OCI-M1 (cell line): Measurements from ENCODE around the gene SLX4IP.
"Not testable (repeated sequence)": the region's sequence is repeated elsewhere in the genome, so short reads cannot be mapped to it uniquely, and the experiment has no call there.

Experiments
- DNase-seq: peaks from one replicate; lab custom pipeline; 2025; lab: John Stamatoyannopoulos, UW

SLX4IP gene

DNA sequence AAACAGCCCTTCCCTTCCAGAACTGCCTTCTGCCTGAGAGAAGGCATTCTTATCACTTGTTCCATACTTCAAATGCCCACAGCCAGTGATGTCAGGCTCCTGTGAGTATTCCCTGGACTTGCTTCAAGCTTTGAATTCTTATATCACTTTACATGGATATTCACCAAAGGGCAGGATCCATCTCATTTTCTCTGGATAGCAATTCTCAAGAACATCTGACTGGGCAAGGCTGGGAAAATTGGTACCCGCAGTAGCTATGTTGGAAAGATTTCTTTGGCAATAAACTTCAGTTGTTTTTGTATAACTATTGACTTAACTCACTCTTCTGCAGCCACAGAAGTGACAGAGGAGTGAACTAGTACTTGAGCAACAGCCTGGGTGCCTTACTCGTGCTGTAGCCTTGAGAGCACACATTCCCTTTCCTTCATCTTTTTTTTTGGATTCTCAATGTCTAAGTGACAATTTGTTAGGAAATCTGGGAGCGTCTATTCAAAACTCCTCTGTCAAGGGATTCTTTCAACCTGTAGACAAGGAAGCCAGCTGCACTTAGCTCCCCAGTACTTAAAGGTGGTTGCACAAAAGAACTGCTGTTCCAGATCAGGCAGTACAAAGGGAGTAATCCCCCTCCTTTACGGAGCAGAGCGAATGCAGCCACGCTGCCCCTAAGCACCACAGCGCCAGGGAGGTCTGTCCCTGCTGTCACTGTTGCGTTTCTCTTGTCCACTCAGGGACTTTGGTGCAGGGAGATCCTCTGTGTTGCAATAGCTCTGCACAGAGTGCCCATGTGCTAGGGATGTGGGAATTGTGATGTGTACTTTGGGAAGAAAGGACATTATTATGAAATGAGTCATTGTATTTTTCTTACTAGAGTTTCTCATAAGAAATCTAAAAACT, 169.1 kb downstream of the SLX4IP start:
- DNase-seq, result no peak

DNA sequence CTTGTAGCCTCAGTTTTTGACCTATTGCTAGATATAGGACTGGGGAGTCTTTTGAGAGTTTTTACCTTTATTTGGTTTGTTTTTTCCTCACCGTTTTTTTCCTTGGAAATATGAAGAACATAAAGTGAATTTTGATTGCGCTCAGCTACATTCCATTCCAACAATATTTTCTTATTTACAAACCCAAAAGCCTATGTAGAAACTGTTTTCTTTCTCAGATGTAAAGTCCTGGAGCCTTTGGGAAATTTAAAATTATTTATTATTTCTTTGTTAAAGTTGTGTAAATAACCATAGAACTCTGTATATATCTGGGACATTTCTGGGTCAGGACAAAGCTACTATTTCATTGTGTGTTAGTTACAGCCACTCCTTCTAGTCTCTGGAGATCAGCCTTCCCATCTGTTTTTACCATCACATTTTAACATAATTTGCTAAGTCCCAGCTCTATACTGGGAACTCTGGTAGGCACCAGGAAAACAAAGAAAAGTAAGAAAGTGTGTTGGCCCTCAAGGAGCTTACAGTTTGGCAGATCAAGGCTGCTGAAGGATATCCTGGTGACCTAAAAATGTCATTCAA, 169.8 kb downstream of the SLX4IP start:
- DNase-seq, result no peak

DNA sequence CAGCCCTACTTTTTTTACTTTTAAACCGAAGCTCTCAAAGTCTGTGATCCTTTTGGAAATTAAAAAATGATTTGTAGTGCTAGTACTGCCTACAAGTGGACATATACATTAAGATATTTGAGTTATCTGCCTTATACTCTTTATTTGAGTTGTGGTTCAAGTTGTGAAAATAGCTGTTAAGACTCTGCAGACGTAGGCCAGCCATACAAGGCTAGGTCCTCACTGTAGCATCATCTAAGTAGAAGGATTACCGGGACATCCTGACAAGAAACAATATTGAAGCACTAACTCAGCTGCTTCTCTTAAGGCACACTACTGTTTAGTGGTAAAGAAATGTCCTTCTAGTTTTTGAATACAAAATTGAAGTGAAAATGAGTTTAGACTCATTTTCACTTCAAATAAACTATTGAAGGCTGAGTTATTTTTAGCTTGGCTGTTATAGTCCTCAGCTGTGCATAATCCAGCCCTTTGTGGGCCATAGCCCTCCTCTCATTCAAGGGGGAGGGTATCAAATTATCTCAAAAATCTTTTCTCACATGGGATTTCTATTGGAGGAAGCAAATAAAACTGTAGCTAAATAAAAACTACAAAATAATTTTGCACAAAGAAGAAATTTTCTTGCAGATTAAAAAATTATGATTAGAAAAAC, 170.6 kb downstream of the SLX4IP start:
- no peak for DNase-seq

DNA sequence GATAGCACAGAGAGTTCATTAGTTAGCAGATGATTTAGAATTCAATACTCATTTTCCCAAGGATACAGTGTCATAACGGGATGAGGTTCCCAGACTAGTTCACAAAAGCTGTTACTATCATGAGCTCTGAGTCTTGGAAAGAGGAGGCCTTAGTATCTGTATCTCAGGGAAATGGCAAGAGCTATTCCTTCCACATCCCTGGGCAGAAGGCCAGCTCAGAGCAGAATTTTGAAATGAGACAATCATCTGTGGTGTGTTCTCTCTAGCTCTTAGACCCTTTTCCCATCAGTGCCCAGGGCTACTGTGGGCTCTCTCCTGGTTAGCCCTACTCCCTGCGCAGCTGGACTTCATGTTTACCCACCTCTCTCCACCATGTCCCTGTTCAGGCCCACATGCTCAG, 174.2 kb downstream of the SLX4IP start:
- DNase-seq, result no peak

DNA sequence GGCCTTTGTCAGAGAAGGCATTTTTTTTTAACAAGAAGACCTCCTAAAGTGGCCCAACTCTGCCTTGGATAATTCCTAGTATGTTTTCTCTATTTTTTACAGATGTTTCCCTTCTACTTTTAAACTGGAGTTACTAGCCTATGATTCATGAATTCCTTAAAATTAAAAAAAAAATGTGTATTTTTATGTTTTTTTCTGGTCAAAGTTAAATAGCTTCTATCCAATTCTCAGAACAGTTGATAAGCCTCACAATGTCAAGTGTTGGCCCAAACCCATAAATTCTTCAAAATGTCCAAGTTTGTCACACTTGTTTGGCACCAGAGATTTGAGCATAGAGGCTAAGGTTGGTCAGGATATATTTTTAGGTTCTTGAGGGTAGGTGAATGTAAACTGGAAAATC, 174.7 kb downstream of the SLX4IP start:
- DNase-seq, result no peak

DNA sequence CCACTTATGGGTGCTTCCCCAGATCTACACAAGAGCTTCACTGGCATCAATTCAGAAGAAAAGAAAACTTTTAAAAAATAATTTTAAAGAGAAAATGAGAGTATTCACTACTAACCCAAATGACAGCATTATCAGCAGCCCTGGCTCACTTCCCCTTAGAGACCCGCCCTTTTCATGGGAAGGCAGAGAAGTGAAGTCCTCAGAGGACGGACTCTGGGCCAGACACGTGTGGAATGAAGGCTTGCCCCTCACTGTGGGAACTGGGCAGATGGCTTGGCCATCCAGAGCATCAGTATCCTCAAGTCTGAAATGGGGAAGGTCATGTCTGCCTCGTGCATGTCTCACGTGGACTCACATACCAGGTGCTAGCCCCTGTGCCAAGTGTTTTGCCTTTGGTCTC, 175.1 kb downstream of the SLX4IP start:
- DNase-seq, result no peak

DNA sequence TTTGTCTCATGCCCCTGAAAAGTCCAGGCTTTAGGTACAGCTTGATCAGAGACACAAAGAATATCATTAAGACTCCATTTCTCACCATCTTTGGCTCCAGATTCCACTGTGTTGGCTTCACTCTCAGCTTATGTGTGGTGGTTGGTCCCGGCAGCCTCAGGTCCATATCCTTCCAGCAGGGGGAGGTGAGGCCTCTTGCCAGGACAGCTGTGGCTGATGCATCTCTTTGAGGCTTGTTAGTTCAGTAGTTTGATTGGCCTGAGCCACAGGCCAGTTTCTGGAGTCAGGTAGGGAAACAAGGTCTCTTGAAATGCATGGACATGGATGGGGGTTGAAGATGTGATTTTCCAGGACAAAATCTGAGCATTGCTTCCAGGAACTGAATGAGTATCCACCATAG, 176.3 kb downstream of the SLX4IP start:
- peak; percentile 10 for DNase-seq

DNA sequence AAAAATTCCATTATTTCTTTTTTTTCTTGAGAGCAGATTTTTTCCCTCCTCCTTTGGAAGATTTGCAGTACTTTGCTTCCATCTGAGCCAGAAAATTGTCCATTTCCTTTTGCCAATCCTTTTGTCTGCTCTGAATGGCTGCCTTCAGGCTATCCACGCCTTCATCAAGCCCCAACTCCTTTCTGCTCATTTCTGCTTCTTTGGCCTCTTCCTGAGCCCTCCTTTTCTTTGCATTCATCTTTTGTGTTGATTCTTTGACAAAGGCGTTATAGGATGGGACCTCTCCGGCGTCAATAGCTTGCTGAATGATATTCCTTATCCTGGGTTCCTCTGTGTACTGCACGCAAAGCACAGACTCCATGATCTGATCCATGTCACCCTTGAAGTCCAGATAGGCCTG, 178.3 kb downstream of the SLX4IP start:
- not testable (repeated sequence) for DNase-seq

DNA sequence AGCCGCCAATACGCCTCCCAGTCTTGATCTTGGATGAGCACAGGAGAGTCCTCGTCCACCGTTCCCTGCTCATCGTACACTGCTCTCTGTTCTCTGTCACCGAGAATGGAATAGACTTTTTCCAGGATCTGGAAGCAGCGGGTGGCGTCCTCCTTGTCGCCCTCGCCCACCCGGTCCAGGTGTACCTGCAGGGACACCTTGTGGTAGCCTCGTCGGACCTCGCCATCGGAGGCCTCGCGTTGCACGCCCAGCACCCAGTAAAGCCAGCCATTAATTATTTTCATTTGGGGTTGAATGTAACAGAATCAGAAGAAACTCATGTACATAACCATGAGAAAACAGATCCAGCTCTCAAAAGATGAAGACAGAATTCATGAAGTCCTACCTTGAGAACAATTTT, 178.8 kb downstream of the SLX4IP start:
- no peak for DNase-seq

DNA sequence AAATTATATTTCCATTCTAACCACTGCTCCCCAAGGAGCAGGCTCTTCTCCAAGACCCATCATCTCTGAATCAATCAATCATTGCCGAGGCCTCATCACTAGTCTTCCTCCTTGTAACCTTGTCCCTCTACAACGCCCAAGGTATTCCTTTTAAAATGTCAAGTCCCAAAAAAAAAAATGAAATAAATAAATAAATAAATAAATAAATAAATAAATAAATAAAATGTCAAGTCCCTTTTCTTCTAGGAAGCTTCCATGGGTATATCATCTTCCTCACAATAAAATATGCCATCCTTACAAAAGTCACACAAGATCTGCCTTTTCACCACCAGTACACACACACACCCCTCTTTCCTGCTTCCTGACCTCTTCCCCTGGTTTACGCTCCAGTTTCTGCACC, 181.1 kb downstream of the SLX4IP start:
- DNase-seq, result no peak

DNA sequence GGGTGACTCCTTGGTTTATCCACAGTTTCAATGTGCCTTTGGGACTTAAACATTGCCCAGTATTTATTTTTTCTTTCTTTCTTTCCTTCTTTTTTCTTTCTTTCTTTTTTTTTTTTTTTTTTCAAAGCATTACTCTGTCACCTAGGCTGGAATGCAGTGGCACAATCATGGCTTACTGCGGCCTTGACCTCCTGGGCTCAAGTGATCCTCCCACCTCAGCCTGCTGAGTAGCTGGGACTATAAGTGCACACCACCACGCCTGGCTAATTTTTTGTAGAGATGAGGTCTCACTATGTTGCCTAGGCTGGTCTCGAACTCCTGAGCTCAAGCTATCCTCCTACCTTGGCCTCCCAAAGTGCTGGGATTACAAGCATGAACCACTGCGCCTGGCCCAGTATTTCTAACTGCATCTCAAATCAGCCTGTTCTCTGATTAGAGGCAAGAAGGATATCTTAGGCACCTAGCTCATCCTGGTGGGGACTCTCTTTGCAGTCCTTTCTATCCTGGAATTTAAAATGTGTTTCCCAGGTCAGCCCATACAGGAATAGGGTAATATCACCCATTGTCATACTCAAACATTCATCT, 182.5 kb downstream of the SLX4IP start:
- not testable (repeated sequence) for DNase-seq

DNA sequence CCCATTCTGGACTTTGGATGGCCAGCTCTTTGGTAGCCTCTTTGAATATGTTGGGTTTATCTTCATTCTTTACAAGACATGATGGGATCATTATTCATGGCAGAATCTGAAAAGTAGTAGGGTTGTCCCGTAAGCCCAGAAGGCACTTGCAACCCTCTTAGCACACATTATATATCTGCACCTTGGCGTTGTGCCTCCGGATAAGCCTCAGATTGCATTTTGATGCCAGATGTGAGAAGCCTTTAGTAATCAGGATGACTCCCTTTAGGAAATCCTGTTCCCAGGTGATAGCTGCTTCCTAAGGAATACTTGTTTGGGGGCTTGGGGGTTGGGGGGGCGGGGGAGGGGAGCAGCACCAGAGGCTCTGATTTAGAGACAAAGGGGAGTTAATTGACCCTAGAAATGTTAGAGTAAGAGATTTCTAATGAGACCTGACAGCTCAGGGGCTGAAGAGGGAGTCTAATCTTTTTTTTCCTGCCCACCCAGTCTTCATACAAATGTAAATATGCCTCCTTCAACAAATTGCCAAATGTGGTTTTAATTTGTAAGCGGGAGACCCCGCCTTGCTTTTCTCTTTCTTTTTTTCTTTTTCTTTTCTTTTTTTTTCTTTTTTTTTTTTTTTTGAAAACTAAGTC, 183.6 kb downstream of the SLX4IP start:
- DNase-seq, result no peak

DNA sequence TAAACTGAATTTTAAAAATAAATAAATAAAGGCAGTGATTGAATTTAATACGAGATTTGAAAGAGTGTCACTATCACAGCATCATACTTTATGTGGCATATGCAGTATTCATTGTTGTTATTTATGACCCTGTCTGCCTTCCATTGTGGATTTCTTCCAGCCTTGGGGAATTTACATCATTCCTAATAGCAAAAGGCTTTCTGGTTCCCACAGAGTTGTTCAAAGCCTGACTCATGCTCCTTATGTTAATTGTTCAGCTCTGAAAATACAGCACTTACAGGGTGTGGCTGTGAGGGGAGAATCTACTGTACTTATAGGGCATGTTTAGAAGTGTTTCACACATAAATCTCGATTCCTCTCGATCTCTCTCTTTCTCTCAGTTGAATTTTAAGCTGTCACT, 184.3 kb downstream of the SLX4IP start:
- DNase-seq, result no peak

DNA sequence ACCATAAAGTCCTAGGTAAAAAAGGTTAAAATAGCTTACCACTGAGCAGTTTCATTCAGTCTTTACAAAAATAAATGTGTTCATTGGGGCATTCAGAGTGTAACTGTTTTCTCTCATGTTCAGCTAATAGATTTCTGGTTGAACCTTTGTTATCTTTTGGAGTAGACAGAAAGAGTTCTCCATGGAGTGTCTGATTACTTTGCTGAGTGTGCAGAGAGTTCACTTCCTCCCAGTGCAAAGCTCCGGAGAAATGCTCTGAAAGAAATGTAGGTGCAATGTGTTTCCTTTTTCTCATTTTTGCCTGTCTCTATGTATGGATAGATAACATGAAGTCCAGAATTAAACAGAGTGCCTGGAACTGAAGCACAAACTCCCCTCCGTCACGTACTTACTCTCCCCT, 186.0 kb downstream of the SLX4IP start:
- no peak for DNase-seq

DNA sequence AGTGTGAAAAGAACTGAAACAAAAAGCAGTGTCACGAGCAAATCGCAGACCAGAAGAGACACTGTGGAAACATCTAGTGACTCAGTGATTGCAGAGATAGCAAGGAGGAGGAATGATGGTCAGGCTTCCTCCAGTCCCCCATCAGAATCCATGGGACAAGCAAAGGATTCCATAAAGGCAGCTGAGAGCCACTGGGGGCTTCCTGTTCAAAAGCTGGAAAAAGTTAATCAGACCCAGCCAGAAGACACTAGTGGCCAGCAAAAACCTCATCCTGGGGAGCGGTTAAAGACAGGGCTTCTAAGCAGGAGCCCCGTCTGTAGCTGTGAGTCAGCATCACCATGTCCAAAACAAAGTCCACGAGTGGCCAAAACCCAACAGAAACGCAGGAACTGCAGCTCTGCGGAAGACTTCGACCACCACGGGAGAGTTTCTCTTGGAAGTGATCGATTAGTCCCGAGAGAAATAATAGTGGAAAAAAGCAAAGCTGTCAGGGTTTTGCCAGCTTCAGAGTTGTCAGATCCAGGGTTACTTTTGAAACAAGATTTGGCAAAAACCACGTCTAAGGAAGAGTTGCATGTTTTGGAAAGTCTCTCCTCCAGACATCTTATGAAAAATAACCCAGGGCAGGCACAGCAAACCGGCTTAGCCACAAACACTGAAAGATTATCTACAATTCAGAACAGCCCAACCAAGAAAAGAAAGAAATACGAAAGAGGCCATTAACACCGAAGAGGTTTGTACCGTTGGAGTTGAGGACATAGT, 187.7 kb downstream of the SLX4IP start:
- peak; percentile 24 for DNase-seq

DNA sequence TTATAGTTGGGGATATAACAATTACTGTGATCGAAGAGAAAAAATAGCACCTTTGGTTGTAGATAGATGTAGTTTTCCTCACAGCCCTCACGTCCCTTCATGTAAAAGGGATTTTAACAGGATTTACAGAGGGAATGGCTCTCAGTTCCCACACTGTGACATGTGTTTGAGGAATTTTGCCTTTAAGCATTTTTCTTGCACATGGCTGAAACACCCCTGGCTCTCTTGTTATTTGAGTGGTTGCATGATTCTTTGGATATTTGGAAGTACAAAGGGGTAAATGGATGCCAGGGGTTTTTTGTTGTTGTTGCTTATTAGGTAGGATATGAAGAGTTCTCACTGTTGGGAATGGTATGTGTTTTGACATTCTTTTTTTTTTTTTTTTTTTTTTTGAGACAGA, 190.5 kb downstream of the SLX4IP start:
- DNase-seq, result no peak

DNA sequence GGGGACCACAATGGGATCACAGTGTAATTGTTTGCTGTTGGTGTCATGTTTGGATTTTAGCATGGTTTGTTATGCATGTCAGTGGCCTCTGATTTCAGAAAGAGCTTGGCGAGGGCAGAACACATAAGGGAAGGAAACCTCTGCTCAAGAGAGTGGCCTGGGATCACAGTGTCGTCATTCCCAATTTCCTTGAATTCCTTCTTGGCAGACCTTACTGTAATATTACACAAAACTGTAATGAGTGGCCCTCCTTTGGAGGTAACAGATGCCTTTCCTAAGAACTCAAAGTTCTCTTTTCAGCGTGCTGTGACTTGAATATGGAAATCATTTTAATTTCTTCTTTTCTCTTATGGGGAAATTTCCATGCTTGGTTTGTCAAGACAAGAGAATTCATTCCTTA, 191.8 kb downstream of the SLX4IP start:
- no peak for DNase-seq

DNA sequence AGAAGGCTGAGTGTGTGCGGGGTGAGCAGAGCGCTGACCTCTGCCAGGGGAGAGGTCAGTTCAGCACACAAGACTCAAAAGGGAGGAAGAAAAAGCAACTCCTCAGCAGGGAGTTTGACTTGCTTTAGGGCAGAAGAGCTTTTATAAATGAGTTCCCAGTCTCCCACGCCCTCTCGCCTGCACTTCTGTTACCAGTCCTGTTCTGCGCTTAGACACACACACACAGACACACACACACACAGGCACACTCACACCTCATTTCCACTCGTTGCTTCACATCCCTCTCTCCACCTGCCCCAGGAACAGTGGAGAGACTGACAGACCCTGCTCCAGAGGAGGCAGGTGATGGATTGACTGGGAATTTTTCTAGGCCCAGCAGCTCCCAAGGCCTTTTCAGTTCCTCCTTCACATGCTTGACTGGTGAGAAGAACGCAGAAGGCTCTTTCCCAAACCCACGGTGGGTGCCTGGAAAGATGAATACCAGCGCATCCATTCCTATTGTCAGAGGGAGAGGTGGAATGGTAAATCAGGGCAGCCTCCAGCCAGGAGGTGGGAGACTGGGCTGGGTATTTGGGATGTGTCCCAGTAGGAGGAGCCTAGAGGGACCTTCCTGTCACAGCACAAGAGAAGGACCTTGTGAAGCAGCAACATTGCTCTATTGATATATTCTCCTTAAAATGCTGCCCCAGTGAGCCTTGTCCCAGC, 195.0 kb downstream of the SLX4IP start:
- no peak for DNase-seq

DNA sequence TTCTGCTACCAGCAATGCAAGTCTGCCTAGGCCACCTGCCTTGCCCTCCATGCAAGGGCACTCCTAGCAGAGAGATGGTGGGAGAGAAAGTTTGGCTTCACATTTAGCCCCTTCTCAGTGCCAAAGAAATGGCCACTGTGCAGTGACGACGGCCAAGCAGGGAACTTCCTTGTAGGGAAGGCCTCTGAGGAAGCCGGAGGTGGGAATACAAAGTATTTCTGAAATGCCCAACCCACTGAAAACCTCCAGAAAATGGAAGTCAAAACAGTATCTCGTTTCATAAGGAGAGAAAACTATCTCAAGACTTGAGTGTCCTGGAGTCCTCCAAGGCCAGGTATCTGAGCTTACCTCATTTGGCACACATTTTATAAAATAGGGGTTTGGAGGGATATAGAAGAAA, 196.0 kb downstream of the SLX4IP start:
- no peak for DNase-seq

DNA sequence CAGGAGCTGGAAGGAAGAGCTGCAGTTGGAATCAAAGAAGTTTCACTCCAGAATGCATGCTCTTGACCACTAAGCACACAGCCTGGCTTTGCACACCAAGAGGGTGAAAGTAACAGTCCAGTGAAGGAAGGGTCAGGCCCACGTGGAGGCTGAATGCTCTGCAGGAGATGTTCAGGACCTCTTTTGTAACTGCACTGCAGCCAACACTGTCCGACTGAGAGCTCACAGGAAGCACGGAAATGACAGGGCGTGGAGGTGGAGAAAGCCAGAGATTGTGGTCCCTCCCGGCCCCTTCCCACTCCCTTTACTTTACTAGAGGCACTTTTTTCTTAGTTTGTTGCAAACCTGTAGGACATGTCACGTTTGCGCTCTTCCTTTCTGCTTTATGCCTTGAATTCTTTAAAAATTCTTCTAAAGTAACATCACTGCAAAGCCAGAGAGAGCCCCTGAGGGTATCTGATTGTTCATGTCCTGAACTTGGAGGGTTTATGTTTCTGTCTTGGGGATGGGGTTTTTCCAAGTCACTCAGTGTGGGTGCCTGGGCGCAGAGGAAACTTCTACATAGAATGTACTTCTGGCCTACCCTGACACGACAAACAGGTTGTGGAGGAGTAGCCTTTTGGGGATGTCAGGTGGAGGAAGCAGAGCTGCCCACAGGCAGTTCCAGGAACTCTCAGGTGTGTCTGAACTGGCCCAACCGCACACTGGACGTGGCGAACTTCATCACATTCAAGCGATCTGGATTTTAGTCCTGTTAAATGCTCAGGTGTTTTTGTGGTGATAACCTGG, 197.8 kb downstream of the SLX4IP start:
- no peak for DNase-seq
